Measurements from ENCODE around the gene COPZ2.
"Not testable (repeated sequence)": the region's sequence is repeated elsewhere in the genome, so short reads cannot be mapped to it uniquely, and the experiment has no call there.

The COPZ2 gene

GRCh38 chr17:48070195-48070594 lies 32.6 kb upstream of the COPZ2 start:
- no peak overlapping the region for H3K4me3 ChIP-seq (replicated peaks; ENCODE audit: low read depth, low read length)
- no peak for DNase-seq (ENCODE audit: low read depth)
- no peak for TF ChIP-seq CTCF (IDR thresholded peaks at IDR 0.05; ENCODE audit: low read length, missing control alignments)

GRCh38 chr17:48068491-48068961 lies 30.9 kb upstream of the COPZ2 start:
- DNase-seq (ENCODE audit: low read depth), result peak; percentile 39
- no peak overlapping the region for H3K4me3 ChIP-seq (replicated peaks; ENCODE audit: low read depth, low read length)
- peak; percentile 48 for TF ChIP-seq CTCF (IDR thresholded peaks at IDR 0.05; ENCODE audit: low read length, missing control alignments)

- not testable (repeated sequence) for H3K4me3 ChIP-seq (replicated peaks; ENCODE audit: low read depth, low read length); DNase-seq (ENCODE audit: low read depth)
These were observed 30.2 kb upstream of the COPZ2 start for GRCh38 chr17:48067808-48068207.

- no peak for TF ChIP-seq CTCF (IDR thresholded peaks at IDR 0.05; ENCODE audit: low read length, missing control alignments)
- no peak for DNase-seq (ENCODE audit: low read depth)
These were observed 29.6 kb upstream of the COPZ2 start for GRCh38 chr17:48067245-48067644.

GRCh38 chr17:48066656-48067055 lies 29.1 kb upstream of the COPZ2 start:
- H3K4me3 ChIP-seq (replicated peaks; ENCODE audit: low read depth, low read length), result no peak overlapping the region
- no peak for DNase-seq (ENCODE audit: low read depth)
- peak; percentile 2 for TF ChIP-seq CTCF (IDR thresholded peaks at IDR 0.05; ENCODE audit: low read length, missing control alignments)

More at GRCh38 chr17:48067245-48067644, 29.6 kb upstream of the COPZ2 start:
- no peak overlapping the region for H3K4me3 ChIP-seq (replicated peaks; ENCODE audit: low read depth, low read length)

GRCh38 chr17:48066192-48066591 lies 28.6 kb upstream of the COPZ2 start:
- no peak for DNase-seq (ENCODE audit: low read depth)
- no peak overlapping the region for H3K4me3 ChIP-seq (replicated peaks; ENCODE audit: low read depth, low read length)
- no peak for TF ChIP-seq CTCF (IDR thresholded peaks at IDR 0.05; ENCODE audit: low read length, missing control alignments)

- TF ChIP-seq CTCF (IDR thresholded peaks at IDR 0.05; ENCODE audit: low read length, missing control alignments), result no peak
- no peak overlapping the region for H3K4me3 ChIP-seq (replicated peaks; ENCODE audit: low read depth, low read length)
- no peak for DNase-seq (ENCODE audit: low read depth)
These were observed 27.0 kb upstream of the COPZ2 start for GRCh38 chr17:48064638-48065037.

All from fibroblast of pulmonary artery (primary cell).